ENCODE data around the gene MAP2K5.

MAP2K5 gene

DNA sequence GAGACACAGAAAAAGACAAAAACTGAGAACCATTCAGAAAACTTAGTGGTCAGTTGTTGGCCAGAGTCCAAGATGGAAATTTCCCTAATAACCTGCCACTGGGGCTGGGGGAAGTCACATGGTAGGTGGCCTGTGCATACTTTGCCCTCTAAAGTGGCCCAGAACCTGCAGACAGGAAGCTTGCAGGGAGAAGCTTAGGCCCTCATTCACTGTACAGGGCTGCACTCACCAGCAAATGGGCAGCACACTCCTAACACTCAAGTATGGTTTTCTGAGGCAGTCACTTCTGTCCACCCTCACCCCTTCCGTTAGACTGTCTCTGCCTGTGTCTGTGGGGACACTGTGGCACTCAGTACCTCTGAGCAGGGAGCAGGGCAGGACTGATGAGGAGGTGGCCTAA is 311.9 kb downstream of the MAP2K5 start:
- H3K4me3 ChIP-seq (ENCODE audit: low read depth, low read length), result no peak overlapping the region
- TF ChIP-seq, protein P1, sequence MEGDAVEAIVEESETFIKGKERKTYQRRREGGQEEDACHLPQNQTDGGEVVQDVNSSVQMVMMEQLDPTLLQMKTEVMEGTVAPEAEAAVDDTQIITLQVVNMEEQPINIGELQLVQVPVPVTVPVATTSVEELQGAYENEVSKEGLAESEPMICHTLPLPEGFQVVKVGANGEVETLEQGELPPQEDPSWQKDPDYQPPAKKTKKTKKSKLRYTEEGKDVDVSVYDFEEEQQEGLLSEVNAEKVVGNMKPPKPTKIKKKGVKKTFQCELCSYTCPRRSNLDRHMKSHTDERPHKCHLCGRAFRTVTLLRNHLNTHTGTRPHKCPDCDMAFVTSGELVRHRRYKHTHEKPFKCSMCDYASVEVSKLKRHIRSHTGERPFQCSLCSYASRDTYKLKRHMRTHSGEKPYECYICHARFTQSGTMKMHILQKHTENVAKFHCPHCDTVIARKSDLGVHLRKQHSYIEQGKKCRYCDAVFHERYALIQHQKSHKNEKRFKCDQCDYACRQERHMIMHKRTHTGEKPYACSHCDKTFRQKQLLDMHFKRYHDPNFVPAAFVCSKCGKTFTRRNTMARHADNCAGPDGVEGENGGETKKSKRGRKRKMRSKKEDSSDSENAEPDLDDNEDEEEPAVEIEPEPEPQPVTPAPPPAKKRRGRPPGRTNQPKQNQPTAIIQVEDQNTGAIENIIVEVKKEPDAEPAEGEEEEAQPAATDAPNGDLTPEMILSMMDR (IDR thresholded peaks at IDR 0.05; ENCODE audit: borderline replicate concordance, insufficient read depth, low read depth, low read length), result no peak

DNA sequence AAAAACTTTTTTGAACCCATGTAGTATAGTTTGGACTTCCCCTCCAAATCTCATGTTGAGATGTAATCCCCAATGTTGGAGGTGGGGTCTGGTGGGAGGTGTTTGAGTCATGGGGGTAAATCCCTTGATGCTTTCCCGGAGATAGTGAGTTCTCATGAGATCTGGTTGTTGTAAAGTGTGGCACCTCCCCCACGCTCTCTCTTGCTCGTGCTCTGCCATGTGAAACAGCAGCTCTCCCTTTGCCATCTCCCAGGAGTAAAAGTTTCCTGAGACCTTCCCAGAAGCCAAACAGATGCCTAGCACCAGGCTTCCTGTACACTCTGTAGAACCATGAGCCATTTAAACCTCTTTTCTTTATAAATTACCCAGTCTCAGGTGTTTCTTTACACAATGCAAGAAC is 313.3 kb downstream of the MAP2K5 start:
- no peak overlapping the region for H3K4me3 ChIP-seq (ENCODE audit: low read depth, low read length)
- TF ChIP-seq, protein P1 (IDR thresholded peaks at IDR 0.05; ENCODE audit: borderline replicate concordance, insufficient read depth, low read depth, low read length), result no peak

All from GM12875 (cell line).